ENCODE measurements around the gene B3GNT8. TPM values are rescaled to one million over a fixed set of nuclear protein-coding genes. Genes with fewer than 3 reads are reported as not detected.

B3GNT8 gene
- total RNA-seq, 1 experiment from 2014 or later: not detected

GRCh38 chr19:41405776-41406175, 21.4 kb downstream of the B3GNT8 start:
- H3K9me2 ChIP-seq (ENCODE audit: insufficient read depth): no peaks in the 10 kb centered on the region
- ATAC-seq: no peak
- no peak overlapping the region for H3K27ac ChIP-seq (ENCODE audit: low read depth, low read length)
- no peak overlapping the region for H2AFZ ChIP-seq (ENCODE audit: low read depth, low read length, poor library complexity, severe bottlenecking)
- RAD21 ChIA-PET (ENCODE audit: low non-redundant PET in 1 of 2, low total read pairs in 2 of 2, uncharacterized antibody in 2 of 2, unreplicated experiment in 2 of 2): no interaction called here
- H3K4me1 ChIP-seq (ENCODE audit: control insufficient read depth in 1 of 2, insufficient read depth in 2 of 2, low read length in 2 of 2): peaks cover 10 to 11% of the 10 kb centered on the region in 2 experiments; a peak in 3 of 4 replicates
- H4K20me1 ChIP-seq (ENCODE audit: insufficient read depth): no peaks in the 10 kb centered on the region
- intact Hi-C loops (cut with micrococcal nuclease): no loop called here
- 0 out of 4 replicates have a peak, but pooled peaks cover 0 to 3% of the 10 kb centered on the region in 2 experiments for H3K36me3 ChIP-seq (ENCODE audit: control insufficient read depth in 1 of 2, insufficient read depth in 2 of 2, low read length in 2 of 2)
- H3K9ac ChIP-seq (ENCODE audit: low read length): no peak overlapping the region
- H3K79me2 ChIP-seq (ENCODE audit: insufficient read depth, low read length): no peaks in the 10 kb centered on the region
- no peaks in the 10 kb centered on the region for H3K9me3 ChIP-seq (ENCODE audit: control insufficient read depth in 1 of 2, insufficient read depth in 1 of 2, low read depth in 1 of 2, low read length in 2 of 2)
- no TSS peak for BruUV-seq (replicated peaks)
- CTCF ChIA-PET: no interaction called here
- no peak for DNase-seq (ENCODE audit: low read depth, low spot score)
- no peak for TF ChIP-seq POLR2A (IDR thresholded peaks at IDR 0.05; ENCODE audit: borderline replicate concordance, extremely low read depth, insufficient read depth, insufficient read length)
- no peak overlapping the region for H3K4me3 ChIP-seq (replicated peaks in 1 of 2; ENCODE audit: low read depth in 1 of 2, low read length in 2 of 2)
- POLR2A ChIA-PET: no interaction called here
- H3K27me3 ChIP-seq (ENCODE audit: insufficient read depth, low read length): no peaks in the 10 kb centered on the region
- H3K4me2 ChIP-seq (ENCODE audit: low read length): no peak overlapping the region

GRCh38 chr19:41403181-41403970, 23.8 kb downstream of the B3GNT8 start:
- H3K4me1 ChIP-seq (ENCODE audit: control insufficient read depth in 1 of 2, insufficient read depth in 2 of 2, low read length in 2 of 2): peaks cover 9% of the 10 kb centered on the region in 2 experiments
- no peaks in the 10 kb centered on the region for H3K9me3 ChIP-seq (ENCODE audit: control insufficient read depth in 1 of 2, insufficient read depth in 1 of 2, low read depth in 1 of 2, low read length in 2 of 2)
- no peaks in the 10 kb centered on the region for H3K27me3 ChIP-seq (ENCODE audit: insufficient read depth, low read length)
- H3K4me3 ChIP-seq (replicated peaks in 1 of 2; ENCODE audit: low read depth in 1 of 2, low read length in 2 of 2): no peak overlapping the region
- 0 out of 4 replicates have a peak, but pooled peaks cover 0 to 3% of the 10 kb centered on the region in 2 experiments for H3K36me3 ChIP-seq (ENCODE audit: control insufficient read depth in 1 of 2, insufficient read depth in 2 of 2, low read length in 2 of 2)
- H4K20me1 ChIP-seq (ENCODE audit: insufficient read depth): no peaks in the 10 kb centered on the region
- no peak overlapping the region for H3K9ac ChIP-seq (ENCODE audit: low read length)
- RAD21 ChIA-PET (ENCODE audit: low non-redundant PET in 1 of 2, low total read pairs in 2 of 2, uncharacterized antibody in 2 of 2, unreplicated experiment in 2 of 2): no interaction called here
- CTCF ChIA-PET: no interaction called here
- ATAC-seq (no peak), DNase-seq (ENCODE audit: low read depth, low spot score) (no peak)
- H3K79me2 ChIP-seq (ENCODE audit: insufficient read depth, low read length): peaks cover 14% of the 10 kb centered on the region
- H3K9me2 ChIP-seq (ENCODE audit: insufficient read depth): no peaks in the 10 kb centered on the region
- intact Hi-C loops (cut with micrococcal nuclease): no loop called here
- H3K4me2 ChIP-seq (ENCODE audit: low read length): no peak overlapping the region
- no peak overlapping the region for H2AFZ ChIP-seq (ENCODE audit: low read depth, low read length, poor library complexity, severe bottlenecking)
- POLR2A ChIA-PET: interaction anchor here (0.6 kb wide), 1 partner anchor 9 kb away, joined by 4 read pairs; no protein-coding TSS in a partner anchor
- H3K27ac ChIP-seq (ENCODE audit: low read depth, low read length): no peak overlapping the region
- no TSS peak for BruUV-seq (replicated peaks)
- TF ChIP-seq, protein P1, sequence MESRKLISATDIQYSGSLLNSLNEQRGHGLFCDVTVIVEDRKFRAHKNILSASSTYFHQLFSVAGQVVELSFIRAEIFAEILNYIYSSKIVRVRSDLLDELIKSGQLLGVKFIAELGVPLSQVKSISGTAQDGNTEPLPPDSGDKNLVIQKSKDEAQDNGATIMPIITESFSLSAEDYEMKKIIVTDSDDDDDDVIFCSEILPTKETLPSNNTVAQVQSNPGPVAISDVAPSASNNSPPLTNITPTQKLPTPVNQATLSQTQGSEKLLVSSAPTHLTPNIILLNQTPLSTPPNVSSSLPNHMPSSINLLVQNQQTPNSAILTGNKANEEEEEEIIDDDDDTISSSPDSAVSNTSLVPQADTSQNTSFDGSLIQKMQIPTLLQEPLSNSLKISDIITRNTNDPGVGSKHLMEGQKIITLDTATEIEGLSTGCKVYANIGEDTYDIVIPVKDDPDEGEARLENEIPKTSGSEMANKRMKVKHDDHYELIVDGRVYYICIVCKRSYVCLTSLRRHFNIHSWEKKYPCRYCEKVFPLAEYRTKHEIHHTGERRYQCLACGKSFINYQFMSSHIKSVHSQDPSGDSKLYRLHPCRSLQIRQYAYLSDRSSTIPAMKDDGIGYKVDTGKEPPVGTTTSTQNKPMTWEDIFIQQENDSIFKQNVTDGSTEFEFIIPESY (IDR thresholded peaks at IDR 0.05; ENCODE audit: extremely low read depth, insufficient replicate concordance, low read length): no peak
- TF ChIP-seq, protein P2, sequence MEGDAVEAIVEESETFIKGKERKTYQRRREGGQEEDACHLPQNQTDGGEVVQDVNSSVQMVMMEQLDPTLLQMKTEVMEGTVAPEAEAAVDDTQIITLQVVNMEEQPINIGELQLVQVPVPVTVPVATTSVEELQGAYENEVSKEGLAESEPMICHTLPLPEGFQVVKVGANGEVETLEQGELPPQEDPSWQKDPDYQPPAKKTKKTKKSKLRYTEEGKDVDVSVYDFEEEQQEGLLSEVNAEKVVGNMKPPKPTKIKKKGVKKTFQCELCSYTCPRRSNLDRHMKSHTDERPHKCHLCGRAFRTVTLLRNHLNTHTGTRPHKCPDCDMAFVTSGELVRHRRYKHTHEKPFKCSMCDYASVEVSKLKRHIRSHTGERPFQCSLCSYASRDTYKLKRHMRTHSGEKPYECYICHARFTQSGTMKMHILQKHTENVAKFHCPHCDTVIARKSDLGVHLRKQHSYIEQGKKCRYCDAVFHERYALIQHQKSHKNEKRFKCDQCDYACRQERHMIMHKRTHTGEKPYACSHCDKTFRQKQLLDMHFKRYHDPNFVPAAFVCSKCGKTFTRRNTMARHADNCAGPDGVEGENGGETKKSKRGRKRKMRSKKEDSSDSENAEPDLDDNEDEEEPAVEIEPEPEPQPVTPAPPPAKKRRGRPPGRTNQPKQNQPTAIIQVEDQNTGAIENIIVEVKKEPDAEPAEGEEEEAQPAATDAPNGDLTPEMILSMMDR (IDR thresholded peaks at IDR 0.05 in 2 of 3, conservative IDR thresholded peaks at IDR 0.05 in 1 of 3; ENCODE audit: borderline replicate concordance in 1 of 3, insufficient read depth in 1 of 3, low read depth in 2 of 3, low read length in 2 of 3): no peak
- TF ChIP-seq SIN3A (IDR thresholded peaks at IDR 0.05; ENCODE audit: low read depth) (no peak), POLR2AphosphoS5 (IDR thresholded peaks at IDR 0.05; ENCODE audit: low read depth, low read length) (no peak), TCF7L2 (IDR thresholded peaks at IDR 0.05; ENCODE audit: borderline replicate concordance, extremely low read depth, insufficient read depth, insufficient read length) (no peak), ELF1 (IDR thresholded peaks at IDR 0.05; ENCODE audit: borderline replicate concordance, low read depth) (no peak), CBX3 (IDR thresholded peaks at IDR 0.05; ENCODE audit: low read depth) (no peak), FOSL1 (IDR thresholded peaks at IDR 0.05; ENCODE audit: low read depth) (no peak), POLR2A (IDR thresholded peaks at IDR 0.05; ENCODE audit: borderline replicate concordance, extremely low read depth, insufficient read depth, insufficient read length) (no peak), CEBPB (IDR thresholded peaks at IDR 0.05; ENCODE audit: low read depth) (no peak), RAD21 (IDR thresholded peaks at IDR 0.05; ENCODE audit: low read depth) (no peak)

All from HCT116 (cell line).